Stimulated activated CD8-positive, alpha-beta memory T cell treated with anti-CD3 and anti-CD28 coated beads, Interleukin-12 subunit alpha, Interleukin-12 subunit beta, amount 100 ng/mL, for 4 hours (primary cell): Measurements from ENCODE around the gene C10orf67.
"Not testable (repeated sequence)": the region's sequence is repeated elsewhere in the genome, so short reads cannot be mapped to it uniquely, and the experiment has no call there.

Experiments
- DNase-seq: peaks from one replicate; pipeline ENCODE4 v3.0.0-alpha.2; 2020; ENCODE audit warnings: low read depth

Gene C10orf67

GRCh38 chr10:23322082-23322481 is 22.5 kb downstream of the C10orf67 start:
- DNase-seq: no peak

GRCh38 chr10:23319835-23320234 is 24.8 kb downstream of the C10orf67 start:
- DNase-seq: no peak

GRCh38 chr10:23318359-23318758 is 26.2 kb downstream of the C10orf67 start:
- no peak for DNase-seq

- no peak for DNase-seq
These were observed 27.2 kb downstream of the C10orf67 start for GRCh38 chr10:23317416-23317815.

- DNase-seq: no peak
These were observed 28.2 kb downstream of the C10orf67 start for GRCh38 chr10:23316406-23316805.

GRCh38 chr10:23315966-23316365 is 28.6 kb downstream of the C10orf67 start:
- DNase-seq: no peak

- DNase-seq: no peak
These were observed 29.8 kb downstream of the C10orf67 start for GRCh38 chr10:23314835-23315239.

GRCh38 chr10:23311034-23311433 is 33.6 kb downstream of the C10orf67 start:
- no peak for DNase-seq

GRCh38 chr10:23310404-23310803 is 34.2 kb downstream of the C10orf67 start:
- no peak for DNase-seq

GRCh38 chr10:23299961-23300360 is 44.6 kb downstream of the C10orf67 start:
- DNase-seq: not testable (repeated sequence)

- no peak for DNase-seq
These were observed 49.9 kb downstream of the C10orf67 start for GRCh38 chr10:23294638-23295247.

GRCh38 chr10:23293973-23294590 is 50.5 kb downstream of the C10orf67 start:
- no peak for DNase-seq

GRCh38 chr10:23293145-23293724 is 51.4 kb downstream of the C10orf67 start:
- DNase-seq: no peak

GRCh38 chr10:23291551-23292334 is 52.9 kb downstream of the C10orf67 start:
- DNase-seq: no peak

GRCh38 chr10:23284674-23285335 is 59.8 kb downstream of the C10orf67 start:
- DNase-seq: no peak

GRCh38 chr10:23284155-23284554 is 60.4 kb downstream of the C10orf67 start:
- no peak for DNase-seq

- no peak for DNase-seq
These were observed 60.9 kb downstream of the C10orf67 start for GRCh38 chr10:23283680-23284079.

- no peak for DNase-seq
These were observed 63.6 kb downstream of the C10orf67 start for GRCh38 chr10:23281044-23281433.

- no peak for DNase-seq
These were observed 64.1 kb downstream of the C10orf67 start for GRCh38 chr10:23280419-23281043.

GRCh38 chr10:23275355-23275754 is 69.2 kb downstream of the C10orf67 start:
- DNase-seq: no peak

- DNase-seq: not testable (repeated sequence)
These were observed 70.4 kb downstream of the C10orf67 start for GRCh38 chr10:23274179-23274578.

GRCh38 chr10:23270531-23270930 is 74.1 kb downstream of the C10orf67 start:
- DNase-seq: no peak
